Endometrial microvascular endothelial cells (primary cell): Measurements from ENCODE around the gene RPS19. TPM values are rescaled to one million over a fixed set of nuclear protein-coding genes. Genes with fewer than 3 reads are reported as not detected.

Experiments used
- total RNA-seq: library from RNA; depleted of rRNA; stranded (reverse); fragments of >200 nt; gene quantifications from one replicate; pipeline ENCODE4 v1.2.3, GENCODE V29; 2015; ENCODE audit errors: inconsistent ontology term

RPS19 gene
- total RNA-seq, 1 donor from 2014 or later = 1,714 TPM

Other genes starting within 250 kb of the RPS19 start
- gene CEACAM4, start 233.2 kb upstream of the RPS19 start, total RNA-seq = not detected
- gene CEACAM7, start 172.0 kb upstream of the RPS19 start, total RNA-seq = not detected
- not detected for gene CEACAM5, start 151.6 kb upstream of the RPS19 start, total RNA-seq
- gene CEACAM6, start 104.7 kb upstream of the RPS19 start, total RNA-seq = not detected
- gene CEACAM3, start 63.7 kb upstream of the RPS19 start, total RNA-seq = not detected
- not detected for gene LYPD4, start 15.6 kb upstream of the RPS19 start, total RNA-seq
- gene DMRTC2, start 15.2 kb upstream of the RPS19 start, total RNA-seq = not detected
- gene CD79A, start 17.0 kb downstream of the RPS19 start, total RNA-seq = not detected
- gene ARHGEF1, start 22.9 kb downstream of the RPS19 start, total RNA-seq = 89.6 TPM
- not detected for gene ERFL, start 68.2 kb downstream of the RPS19 start, total RNA-seq
- 131 TPM for gene RABAC1, start 99.1 kb downstream of the RPS19 start, total RNA-seq
- gene ATP1A3, start 134.0 kb downstream of the RPS19 start, total RNA-seq = under 0.01 TPM
- not detected for gene GRIK5, start 210.0 kb downstream of the RPS19 start, total RNA-seq
- gene ZNF574, start 215.9 kb downstream of the RPS19 start, total RNA-seq = 11.6 TPM